Thyroid gland (tissue), 4 donors: ENCODE measurements around the gene CFAP99. TPM values are rescaled to one million over a fixed set of nuclear protein-coding genes. Genes with fewer than 3 reads are reported as not detected.

ENCODE experiments used
- DNase-seq, 2 donors: peaks; one replicate each; pipeline ENCODE4 v3.0.0-alpha.2; 2019
- H3K27ac ChIP-seq, 3 donors: fragments of 200-600 bp; sonication (generic); 1 replicate in 2 of 3; 2 replicates in 1 of 3; pipeline ENCODE4 v1.5.1; 2016 to 2019; ENCODE audit warnings: mild to moderate bottlenecking in 1 of 3, moderate library complexity in 1 of 3
- H3K27me3 ChIP-seq: fragments of 200-600 bp; sonication (generic); one replicate; pipeline ENCODE4 v1.5.1; 2019
- H3K36me3 ChIP-seq, 2 donors: fragments of 200-600 bp; sonication (generic); one replicate each; pipeline ENCODE4 v1.5.1; 2016 to 2019
- H3K4me1 ChIP-seq, 2 donors: fragments of 200-600 bp; sonication (generic); one replicate each; pipeline ENCODE4 v1.5.1; 2017 to 2019
- H3K4me3 ChIP-seq, 3 donors: fragments of 200-600 bp; sonication (generic); replicated peaks in 1 of 3; 1 replicate in 2 of 3; 2 replicates in 1 of 3; pipeline ENCODE4 v1.5.1; 2016; ENCODE audit warnings: mild to moderate bottlenecking in 1 of 3
- H3K9me3 ChIP-seq: fragments of 200-600 bp; sonication (generic); one replicate; pipeline ENCODE4 v1.5.1; 2017
- CTCF ChIP-seq, 6 experiments: fragments of 200-600 bp in 3 of 6; fragments of 450-650 bp in 3 of 6; sonication (generic) in 3 of 6; IDR thresholded peaks; one replicate each; pipeline ENCODE4 v1.5.1; 2016 to 2019; ENCODE audit warnings: antibody characterized with exemption in 6 of 6, mild to moderate bottlenecking in 2 of 6, inconsistent platforms in 1 of 6, moderate library complexity in 1 of 6
- POLR2A ChIP-seq, 2 donors: fragments of 450-650 bp; IDR thresholded peaks; one replicate each; pipeline ENCODE4 v1.6.1; 2017; ENCODE audit warnings: antibody characterized with exemption in 2 of 2, mild to moderate bottlenecking in 2 of 2, moderate library complexity in 1 of 2
- WGBS, 2 donors: methylation state at CpG; one replicate each; pipeline ENCODE4 v1.1.5; 2017; 5-methylcytosine and 5-hydroxymethylcytosine counted together
- intact Hi-C: fragments of 100-400 bp; cut with DNase I; formaldehyde crosslinking; loops from one replicate; pipeline ENCODE4 v1.15.1; 2023
- total RNA-seq, 4 donors: library from RNA; depleted of rRNA; stranded (reverse); fragments of >200 nt; gene quantifications; one replicate each; pipeline ENCODE4 v1.2.3, GENCODE V29; 2016

CFAP99 gene
- total RNA-seq, 4 donors from 2014 or later, result 0.27 to 1.9 (median 1.1) TPM; not detected in 1

- H3K36me3 ChIP-seq, result no peaks in the 10 kb centered on the region
- H3K9me3 ChIP-seq, result no peaks in the 10 kb centered on the region
- peaks cover 27 to 52% of the 10 kb centered on the region in 2 donors for H3K4me1 ChIP-seq
- TF ChIP-seq CTCF (IDR thresholded peaks at IDR 0.05) (no peak), POLR2A (IDR thresholded peaks at IDR 0.05) (no peak)
- peak; percentile 19 to 32 for DNase-seq
- intact Hi-C loops, result loop anchor here (5.0 kb wide), 2 partner anchors 121 to 154 kb away; partner anchors contain the start of genes FAM193A and MXD4
- H3K27me3 ChIP-seq, result no peaks in the 10 kb centered on the region
- peak overlapping the region in 1 of 3 donors; percentile 68 for H3K27ac ChIP-seq
- WGBS, 2 donors, result 11 to 24% methylated on average over 13 to 47 of the region's 55 CpGs
- peak overlapping the region in 1 of 3 donors; percentile 29 for H3K4me3 ChIP-seq
Measured at GRCh38 chr4:2416564-2417225, 2.1 kb upstream of the CFAP99 start.

- H3K4me3 ChIP-seq, result peak overlapping the region in 2 of 3 donors; percentile 25 to 29
- H3K9me3 ChIP-seq, result no peaks in the 10 kb centered on the region
- H3K4me1 ChIP-seq, result peaks cover 23 to 46% of the 10 kb centered on the region in 2 donors
- H3K36me3 ChIP-seq, result no peaks in the 10 kb centered on the region
- TF ChIP-seq CTCF (IDR thresholded peaks at IDR 0.05), result no peak
- TF ChIP-seq POLR2A (IDR thresholded peaks at IDR 0.05), result no peak
- H3K27ac ChIP-seq, result peak overlapping the region in 1 of 3 donors; percentile 68
- no peaks in the 10 kb centered on the region for H3K27me3 ChIP-seq
- peak; percentile 19 for DNase-seq
- intact Hi-C loops, result loop anchor here (5.0 kb wide), 2 partner anchors 120 to 155 kb away; partner anchors contain the start of genes FAM193A and MXD4
- WGBS, 2 donors, result 0 to 1% methylated on average over 9 to 16 of the region's 61 CpGs
Measured at GRCh38 chr4:2417226-2417764, 1.5 kb upstream of the CFAP99 start.

- Histone ChIP-seq H3K4me3 (peak within 1 kb of the TSS in 2 of 3 donors; percentile 34 to 43), H3K9me3 (no peaks in the 10 kb centered on the region), H3K27ac (no peak within 1 kb of the TSS), H3K36me3 (no peaks in the 10 kb centered on the region), H3K27me3 (no peaks in the 10 kb centered on the region), H3K4me1 (peaks cover 16 to 39% of the 10 kb centered on the region in 2 donors)
- intact Hi-C loops, result loop anchor here (5.0 kb wide), 2 partner anchors 119 to 156 kb away; partner anchors contain the start of genes FAM193A and MXD4
- TF ChIP-seq POLR2A (IDR thresholded peaks at IDR 0.05) (peak in 1 of 2 donors; percentile 42), CTCF (IDR thresholded peaks at IDR 0.05) (no peak)
- peak; percentile 18 for DNase-seq
- WGBS, 2 donors, result 2 to 4% methylated on average over 22 to 36 of the region's 90 CpGs
Measured at GRCh38 chr4:2417765-2418649, 748 bp upstream of the CFAP99 start, which contains the start of gene ZFYVE28. ZFYVE28 (minus strand) TSS chr4:2418645; CDS start chr4:2418323, 322 bp downstream.

GRCh38 chr4:2419814-2420213 is 1.1 kb downstream of the CFAP99 start:
- no peaks in the 10 kb centered on the region for H3K27me3 ChIP-seq
- no peak for TF ChIP-seq CTCF (IDR thresholded peaks at IDR 0.05)
- TF ChIP-seq POLR2A (IDR thresholded peaks at IDR 0.05), result no peak
- H3K4me3 ChIP-seq, result peak overlapping the region in 1 of 3 donors; percentile 43
- H3K9me3 ChIP-seq, result no peaks in the 10 kb centered on the region
- no peak for DNase-seq
- H3K4me1 ChIP-seq, result peaks cover 4 to 22% of the 10 kb centered on the region in 2 donors
- WGBS, 2 donors, result 64 to 66% methylated on average over 9 of the region's 9 CpGs
- no peaks in the 10 kb centered on the region for H3K36me3 ChIP-seq
- intact Hi-C loops, result loop anchor here (5.0 to 10.0 kb wide), 3 partner anchors 117 to 195 kb away; partner anchors contain the start of genes FAM193A and MXD4
- no peak overlapping the region for H3K27ac ChIP-seq
